Measurements from ENCODE around the gene BECN2. TPM values are rescaled to one million over a fixed set of nuclear protein-coding genes. Genes with fewer than 3 reads are reported as not detected.
A peak's percentile ranks its signal among the peaks of the same experiment; 100 is the strongest.

BECN2 gene
- total RNA-seq, 1 experiment from 2014 or later = not detected

DNA sequence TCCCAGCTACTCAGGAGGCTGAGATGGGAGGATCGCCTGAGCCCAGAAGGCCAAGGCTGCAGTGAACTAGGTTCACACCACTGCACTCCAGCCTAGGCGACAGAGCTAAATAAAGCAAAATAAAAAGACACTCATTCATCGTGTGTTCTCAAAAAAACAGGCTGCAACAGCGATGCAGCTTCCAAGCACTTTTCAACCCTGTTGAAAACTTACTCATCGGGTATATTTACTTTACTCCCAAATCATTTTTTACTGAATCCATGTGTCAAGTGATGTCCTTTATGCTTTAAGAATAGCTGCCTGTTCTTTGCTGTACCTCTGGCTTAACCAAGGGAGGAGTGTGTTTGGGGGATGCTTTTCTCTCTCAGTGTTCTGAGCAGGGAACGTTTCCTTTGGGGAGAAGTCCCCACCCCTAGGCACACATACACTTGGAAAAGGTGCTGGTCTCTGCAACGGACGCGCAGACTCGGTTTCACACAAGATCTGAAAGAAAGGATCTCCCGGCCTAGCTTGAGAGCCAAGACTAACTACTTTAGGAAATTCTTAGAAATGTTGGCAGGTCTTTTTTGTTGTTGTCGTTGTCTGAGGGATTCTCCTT lies 39.9 kb downstream of the BECN2 start:
- Mint-ChIP-seq H3K27me3 (ENCODE audit: insufficient read depth, unreplicated experiment) (no peaks in the 10 kb centered on the region), H3K4me3 (ENCODE audit: unreplicated experiment) (no peak overlapping the region), H3K9me3 (ENCODE audit: unreplicated experiment) (no peaks in the 10 kb centered on the region), H3K27ac (ENCODE audit: unreplicated experiment) (no peak overlapping the region), H3K4me1 (ENCODE audit: low read depth, unreplicated experiment) (peaks cover 8% of the 10 kb centered on the region), H3K36me3 (ENCODE audit: insufficient read depth, unreplicated experiment) (no peaks in the 10 kb centered on the region)
- TF ChIP-seq, protein P1, sequence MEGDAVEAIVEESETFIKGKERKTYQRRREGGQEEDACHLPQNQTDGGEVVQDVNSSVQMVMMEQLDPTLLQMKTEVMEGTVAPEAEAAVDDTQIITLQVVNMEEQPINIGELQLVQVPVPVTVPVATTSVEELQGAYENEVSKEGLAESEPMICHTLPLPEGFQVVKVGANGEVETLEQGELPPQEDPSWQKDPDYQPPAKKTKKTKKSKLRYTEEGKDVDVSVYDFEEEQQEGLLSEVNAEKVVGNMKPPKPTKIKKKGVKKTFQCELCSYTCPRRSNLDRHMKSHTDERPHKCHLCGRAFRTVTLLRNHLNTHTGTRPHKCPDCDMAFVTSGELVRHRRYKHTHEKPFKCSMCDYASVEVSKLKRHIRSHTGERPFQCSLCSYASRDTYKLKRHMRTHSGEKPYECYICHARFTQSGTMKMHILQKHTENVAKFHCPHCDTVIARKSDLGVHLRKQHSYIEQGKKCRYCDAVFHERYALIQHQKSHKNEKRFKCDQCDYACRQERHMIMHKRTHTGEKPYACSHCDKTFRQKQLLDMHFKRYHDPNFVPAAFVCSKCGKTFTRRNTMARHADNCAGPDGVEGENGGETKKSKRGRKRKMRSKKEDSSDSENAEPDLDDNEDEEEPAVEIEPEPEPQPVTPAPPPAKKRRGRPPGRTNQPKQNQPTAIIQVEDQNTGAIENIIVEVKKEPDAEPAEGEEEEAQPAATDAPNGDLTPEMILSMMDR (IDR thresholded peaks at IDR 0.05; ENCODE audit: insufficient read depth in 1 of 2, low read depth in 1 of 2, low read length in 1 of 2, severe bottlenecking in 1 of 2, unreplicated experiment in 1 of 2) = no peak
- Histone ChIP-seq H3K4me1 (peaks cover 15% of the 10 kb centered on the region), H3K36me3 (ENCODE audit: control insufficient read depth, insufficient read depth, low read length) (no peaks in the 10 kb centered on the region), H3K27me3 (replicated peaks; ENCODE audit: control insufficient read depth, insufficient read depth, low read length) (no peaks in the 10 kb centered on the region), H3K9me3 (no peaks in the 10 kb centered on the region), H3K4me3 (ENCODE audit: low read depth, low read length) (no peak overlapping the region)
- POLR2A ChIA-PET = no interaction called here
- no peak for DNase-seq
- CTCF ChIA-PET = interaction anchor here (0.7 kb wide), 2 partner anchors 24 to 1466 kb away, joined by 4 to 11 read pairs; no protein-coding TSS in a partner anchor
- no TSS peak for BruUV-seq (replicated peaks)
- intact Hi-C loops (cut with micrococcal nuclease; ENCODE audit: unreplicated experiment) = no loop called here

DNA sequence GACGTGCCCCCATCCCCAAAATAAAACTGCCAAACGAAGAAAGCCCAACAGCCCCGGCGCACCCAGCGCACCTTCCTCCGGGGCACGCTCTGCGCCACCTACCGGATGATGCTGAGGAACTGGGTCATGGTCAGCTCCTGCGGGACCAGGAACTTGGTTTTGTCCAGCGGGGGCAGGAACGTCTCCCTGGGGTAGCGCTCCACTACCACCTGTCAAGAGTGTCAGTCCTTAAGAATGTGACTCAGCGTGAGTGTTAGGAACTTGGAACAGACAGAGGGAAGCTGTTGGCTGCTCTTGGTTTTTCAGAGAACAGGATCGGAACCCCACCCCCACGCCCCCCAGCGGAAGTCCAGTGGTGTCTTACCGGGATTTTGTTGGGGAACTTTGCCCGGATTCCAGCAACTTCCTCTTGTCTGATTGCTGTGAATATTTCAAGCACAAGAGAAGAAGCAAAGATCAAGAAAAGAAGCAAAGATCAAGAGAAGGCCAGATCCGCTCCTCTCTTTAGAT lies 40.9 kb downstream of the BECN2 start:
- Mint-ChIP-seq H3K4me3 (ENCODE audit: unreplicated experiment) (no peak overlapping the region), H3K36me3 (ENCODE audit: insufficient read depth, unreplicated experiment) (no peaks in the 10 kb centered on the region), H3K9me3 (ENCODE audit: unreplicated experiment) (no peaks in the 10 kb centered on the region), H3K27me3 (ENCODE audit: insufficient read depth, unreplicated experiment) (no peaks in the 10 kb centered on the region), H3K4me1 (ENCODE audit: low read depth, unreplicated experiment) (peaks cover 11% of the 10 kb centered on the region), H3K27ac (ENCODE audit: unreplicated experiment) (peak overlapping the region; percentile 50)
- no TSS peak for BruUV-seq (replicated peaks)
- ChIA-PET POLR2A (no interaction called here), CTCF (interaction anchor here (0.7 to 0.9 kb wide), 2 partner anchors 23 to 526 kb away, joined by 3 to 11 read pairs; partner anchors contain the start of gene PLD5)
- peaks cover 15% of the 10 kb centered on the region for H3K4me1 ChIP-seq
- TF ChIP-seq, protein P1 (IDR thresholded peaks at IDR 0.05; ENCODE audit: insufficient read depth in 1 of 2, low read depth in 1 of 2, low read length in 1 of 2, severe bottlenecking in 1 of 2, unreplicated experiment in 1 of 2) = peak; percentile 12 to 18
- no peaks in the 10 kb centered on the region for H3K9me3 ChIP-seq
- no peaks in the 10 kb centered on the region for H3K36me3 ChIP-seq (ENCODE audit: control insufficient read depth, insufficient read depth, low read length)
- no peak overlapping the region for H3K4me3 ChIP-seq (ENCODE audit: low read depth, low read length)
- intact Hi-C loops (cut with micrococcal nuclease; ENCODE audit: unreplicated experiment) = no loop called here
- no peaks in the 10 kb centered on the region for H3K27me3 ChIP-seq (replicated peaks; ENCODE audit: control insufficient read depth, insufficient read depth, low read length)
- DNase-seq = peak; percentile 48 to 66

DNA sequence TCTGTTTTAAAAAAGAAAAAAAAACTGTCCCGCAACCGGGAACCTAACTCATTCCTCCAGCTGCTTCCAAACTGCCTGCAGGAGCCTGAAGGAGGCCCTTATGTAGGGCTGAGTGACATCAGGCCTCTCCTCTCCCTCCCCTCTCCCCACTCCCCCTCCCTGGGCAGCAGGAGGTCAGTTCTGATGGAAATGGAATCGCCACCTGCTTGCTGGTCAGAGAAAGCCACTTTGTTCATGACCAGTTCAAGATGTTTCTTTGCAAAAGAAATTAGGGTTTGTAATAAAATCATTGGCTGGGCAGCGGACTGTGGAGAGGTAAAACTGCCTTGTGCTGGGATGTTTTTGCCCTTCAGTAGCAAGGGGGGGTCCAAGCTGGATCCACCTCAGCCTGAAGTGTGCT lies 41.5 kb downstream of the BECN2 start, which contains the start of gene MAP1LC3C:
MAP1LC3C (minus strand) TSS at position 73 of the 400 bp plus-strand sequence. CDS start 90 bp downstream, outside the sequence.
- no TSS peak for BruUV-seq (replicated peaks)
- CTCF ChIA-PET = interaction anchor here (0.9 kb wide), 1 partner anchor 525 kb away, joined by 3 read pairs; the partner anchor contains the start of gene PLD5
- H3K4me3 Mint-ChIP-seq (ENCODE audit: unreplicated experiment) = no peak within 1 kb of the TSS
- H3K9me3 Mint-ChIP-seq (ENCODE audit: unreplicated experiment) = no peaks in the 10 kb centered on the region
- H3K4me1 Mint-ChIP-seq (ENCODE audit: low read depth, unreplicated experiment) = peaks cover 11% of the 10 kb centered on the region
- H3K27me3 Mint-ChIP-seq (ENCODE audit: insufficient read depth, unreplicated experiment) = no peaks in the 10 kb centered on the region
- no peaks in the 10 kb centered on the region for H3K36me3 ChIP-seq (ENCODE audit: control insufficient read depth, insufficient read depth, low read length)
- TF ChIP-seq, protein P1 (IDR thresholded peaks at IDR 0.05; ENCODE audit: insufficient read depth in 1 of 2, low read depth in 1 of 2, low read length in 1 of 2, severe bottlenecking in 1 of 2, unreplicated experiment in 1 of 2) = no peak
- no peak within 1 kb of the TSS for H3K4me3 ChIP-seq (ENCODE audit: low read depth, low read length)
- H3K9me3 ChIP-seq = no peaks in the 10 kb centered on the region
- H3K36me3 Mint-ChIP-seq (ENCODE audit: insufficient read depth, unreplicated experiment) = no peaks in the 10 kb centered on the region
- no peak for DNase-seq
- POLR2A ChIA-PET = no interaction called here
- H3K4me1 ChIP-seq = peaks cover 15% of the 10 kb centered on the region
- no peaks in the 10 kb centered on the region for H3K27me3 ChIP-seq (replicated peaks; ENCODE audit: control insufficient read depth, insufficient read depth, low read length)
- peak within 1 kb of the TSS; percentile 50 for H3K27ac Mint-ChIP-seq (ENCODE audit: unreplicated experiment)
- intact Hi-C loops (cut with micrococcal nuclease; ENCODE audit: unreplicated experiment) = no loop called here
